ENCODE measurements around the gene CSTB.
"Not testable (repeated sequence)": the region's sequence is repeated elsewhere in the genome, so short reads cannot be mapped to it uniquely, and the experiment has no call there.

The CSTB gene

GRCh38 chr21:43775795-43776430 lies at the start of gene CSTB:
Gene CSTB, minus strand, starts transcription at chr21:43776308. Its CDS starts 39 bp downstream, at chr21:43776269.
- DNase-seq (ENCODE audit: low spot score): peak; percentile 63

GRCh38 chr21:43825242-43825935 lies 49.3 kb upstream of the CSTB start:
- no peak for DNase-seq (ENCODE audit: low spot score)

GRCh38 chr21:43824333-43825241 lies 48.5 kb upstream of the CSTB start:
- peak; percentile 30 for DNase-seq (ENCODE audit: low spot score)

- DNase-seq (ENCODE audit: low spot score): not testable (repeated sequence)
Observed at GRCh38 chr21:43822741-43823140, 46.6 kb upstream of the CSTB start.

- not testable (repeated sequence) for DNase-seq (ENCODE audit: low spot score)
Observed at GRCh38 chr21:43822166-43822565, 46.1 kb upstream of the CSTB start.

- DNase-seq (ENCODE audit: low spot score): no peak
Observed at GRCh38 chr21:43820466-43820865, 44.4 kb upstream of the CSTB start.

GRCh38 chr21:43819511-43820405 lies 43.6 kb upstream of the CSTB start:
- DNase-seq (ENCODE audit: low spot score): no peak

- no peak for DNase-seq (ENCODE audit: low spot score)
Observed at GRCh38 chr21:43818685-43819084, 42.6 kb upstream of the CSTB start.

- no peak for DNase-seq (ENCODE audit: low spot score)
Observed at GRCh38 chr21:43817157-43818086, 41.3 kb upstream of the CSTB start.

- DNase-seq (ENCODE audit: low spot score): no peak
Observed at GRCh38 chr21:43816611-43817071, 40.5 kb upstream of the CSTB start.

GRCh38 chr21:43815991-43816390 lies 39.9 kb upstream of the CSTB start:
- no peak for DNase-seq (ENCODE audit: low spot score)

GRCh38 chr21:43815107-43815613 lies 39.1 kb upstream of the CSTB start:
- no peak for DNase-seq (ENCODE audit: low spot score)

- no peak for DNase-seq (ENCODE audit: low spot score)
Observed at GRCh38 chr21:43814215-43815106, 38.4 kb upstream of the CSTB start.

GRCh38 chr21:43813656-43813980 lies 37.5 kb upstream of the CSTB start:
- no peak for DNase-seq (ENCODE audit: low spot score)

- DNase-seq (ENCODE audit: low spot score): no peak
Observed at GRCh38 chr21:43812957-43813655, 37.0 kb upstream of the CSTB start.

- DNase-seq (ENCODE audit: low spot score): no peak
Observed at GRCh38 chr21:43812139-43812821, 36.2 kb upstream of the CSTB start.

GRCh38 chr21:43811262-43812105 lies 35.4 kb upstream of the CSTB start:
- no peak for DNase-seq (ENCODE audit: low spot score)
